Measurements from ENCODE around the gene YIPF1.
"Not testable (repeated sequence)": the region's sequence is repeated elsewhere in the genome, so short reads cannot be mapped to it uniquely, and the experiment has no call there.

YIPF1 gene

DNA sequence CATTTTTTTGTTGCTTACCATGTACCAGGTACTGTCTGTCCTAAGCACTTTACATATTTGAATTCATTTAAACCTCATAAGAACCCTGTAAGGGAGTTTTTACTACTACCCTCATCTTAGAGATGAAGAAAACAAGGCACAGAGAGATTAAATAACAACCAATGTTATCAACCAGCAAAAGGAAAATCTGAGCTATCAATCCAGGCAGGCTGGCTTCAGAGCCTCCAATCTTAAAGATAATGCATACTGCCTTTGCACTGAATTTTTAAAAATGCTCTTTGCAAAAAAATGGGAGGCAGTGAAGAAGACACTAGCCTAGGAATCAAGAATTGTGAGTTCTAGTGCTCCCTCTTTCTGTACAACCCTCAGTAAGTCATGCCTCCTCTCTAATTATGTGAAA, 70.2 kb downstream of the YIPF1 start:
- TF ChIP-seq, protein P1, sequence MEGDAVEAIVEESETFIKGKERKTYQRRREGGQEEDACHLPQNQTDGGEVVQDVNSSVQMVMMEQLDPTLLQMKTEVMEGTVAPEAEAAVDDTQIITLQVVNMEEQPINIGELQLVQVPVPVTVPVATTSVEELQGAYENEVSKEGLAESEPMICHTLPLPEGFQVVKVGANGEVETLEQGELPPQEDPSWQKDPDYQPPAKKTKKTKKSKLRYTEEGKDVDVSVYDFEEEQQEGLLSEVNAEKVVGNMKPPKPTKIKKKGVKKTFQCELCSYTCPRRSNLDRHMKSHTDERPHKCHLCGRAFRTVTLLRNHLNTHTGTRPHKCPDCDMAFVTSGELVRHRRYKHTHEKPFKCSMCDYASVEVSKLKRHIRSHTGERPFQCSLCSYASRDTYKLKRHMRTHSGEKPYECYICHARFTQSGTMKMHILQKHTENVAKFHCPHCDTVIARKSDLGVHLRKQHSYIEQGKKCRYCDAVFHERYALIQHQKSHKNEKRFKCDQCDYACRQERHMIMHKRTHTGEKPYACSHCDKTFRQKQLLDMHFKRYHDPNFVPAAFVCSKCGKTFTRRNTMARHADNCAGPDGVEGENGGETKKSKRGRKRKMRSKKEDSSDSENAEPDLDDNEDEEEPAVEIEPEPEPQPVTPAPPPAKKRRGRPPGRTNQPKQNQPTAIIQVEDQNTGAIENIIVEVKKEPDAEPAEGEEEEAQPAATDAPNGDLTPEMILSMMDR (IDR thresholded peaks at IDR 0.05; ENCODE audit: low read depth, low read length, missing control alignments) = no peak
- in situ Hi-C loops (cut with HindIII; ENCODE audit: low sequenced_read_pairs) = no loop called here
- no peak for DNase-seq (ENCODE audit: low read depth)
- no peak overlapping the region for H3K4me3 ChIP-seq (ENCODE audit: low read depth, low read length)

DNA sequence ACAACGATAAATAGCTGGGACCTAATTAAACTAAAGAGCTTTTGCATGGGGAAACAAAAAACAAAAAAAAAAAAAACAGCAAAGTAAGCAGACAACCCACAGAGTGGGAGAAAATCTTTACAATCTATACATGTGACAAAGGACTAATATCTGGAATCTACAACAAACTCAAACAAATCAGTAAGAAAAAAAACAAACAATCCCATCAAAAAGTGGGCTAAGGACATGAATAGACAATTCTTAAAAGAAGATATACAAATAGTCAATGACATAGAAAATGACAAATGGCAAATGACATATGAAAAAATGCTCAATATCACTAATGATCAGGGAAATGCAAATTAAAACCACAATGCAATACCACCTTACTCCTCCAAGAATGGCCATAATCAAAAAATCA, 73.0 kb downstream of the YIPF1 start:
- DNase-seq (ENCODE audit: low read depth); H3K4me3 ChIP-seq (ENCODE audit: low read depth, low read length); in situ Hi-C loops (cut with HindIII; ENCODE audit: low sequenced_read_pairs): not testable (repeated sequence)

DNA sequence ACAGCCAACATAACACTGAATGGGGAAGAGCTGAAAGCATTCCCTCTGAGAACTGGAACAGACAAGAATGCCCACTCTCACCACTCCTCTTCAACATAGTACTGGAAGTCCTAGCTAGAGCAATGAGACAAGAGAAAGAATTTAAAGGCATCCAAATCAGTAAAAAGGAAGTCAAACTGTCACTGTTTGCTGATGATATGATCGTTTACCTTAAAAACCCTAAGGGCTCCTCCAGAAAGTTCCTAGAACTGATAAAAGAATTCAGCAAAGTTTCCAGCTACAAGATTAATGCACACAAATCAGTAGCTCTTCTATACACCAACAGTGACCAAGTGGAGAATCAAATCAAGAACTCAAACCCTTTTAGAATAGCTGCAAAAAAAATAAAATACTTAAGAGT, 74.1 kb downstream of the YIPF1 start:
- DNase-seq (ENCODE audit: low read depth); in situ Hi-C loops (cut with HindIII; ENCODE audit: low sequenced_read_pairs); H3K4me3 ChIP-seq (ENCODE audit: low read depth, low read length): not testable (repeated sequence)

DNA sequence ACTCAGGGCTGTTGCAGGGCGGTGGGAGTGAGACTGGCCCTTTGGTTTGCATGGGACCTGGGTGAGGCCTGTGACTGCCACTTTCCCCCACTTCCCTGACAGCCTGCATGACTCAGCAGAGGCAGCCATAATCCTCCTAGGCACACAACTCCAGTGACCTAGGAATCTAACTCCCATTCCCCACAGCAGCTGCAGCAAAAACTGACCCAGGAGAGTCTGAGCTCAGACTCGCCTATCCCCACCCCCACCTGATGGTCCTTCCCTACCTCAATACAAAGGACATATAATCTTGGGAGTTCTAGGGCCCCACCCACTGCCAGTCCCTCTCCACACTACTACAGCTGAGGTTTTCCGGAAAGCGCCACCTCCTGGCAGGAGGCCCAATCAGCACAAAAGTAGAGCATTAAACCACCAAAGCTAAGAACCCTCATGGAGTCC, 78.2 kb downstream of the YIPF1 start:
- H3K4me3 ChIP-seq (ENCODE audit: low read depth, low read length) = no peak overlapping the region
- no peak for DNase-seq (ENCODE audit: low read depth)
- in situ Hi-C loops (cut with HindIII; ENCODE audit: low sequenced_read_pairs) = no loop called here
- TF ChIP-seq, protein P1 (IDR thresholded peaks at IDR 0.05; ENCODE audit: low read depth, low read length, missing control alignments) = peak; percentile 4

DNA sequence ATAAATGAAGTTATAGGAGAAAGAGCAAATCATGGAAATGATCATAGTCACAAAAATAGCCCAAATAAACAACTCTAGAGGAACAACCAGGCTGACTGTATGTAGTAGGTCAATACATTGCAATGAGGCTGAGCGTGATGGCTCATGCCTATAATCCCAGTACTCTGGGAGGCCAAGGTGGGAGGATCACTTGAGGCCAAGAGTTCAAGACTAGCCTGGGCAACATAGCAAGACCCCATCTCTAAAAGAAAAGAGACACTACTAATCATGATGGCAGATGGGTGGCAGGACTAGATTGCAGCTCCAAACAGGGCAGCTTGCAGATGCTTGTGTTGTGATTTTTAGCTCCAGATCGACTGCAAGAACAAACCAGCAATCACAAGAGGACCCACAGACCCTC, 79.1 kb downstream of the YIPF1 start:
- no peak for DNase-seq (ENCODE audit: low read depth)
- H3K4me3 ChIP-seq (ENCODE audit: low read depth, low read length) = no peak overlapping the region
- in situ Hi-C loops (cut with HindIII; ENCODE audit: low sequenced_read_pairs) = no loop called here
- TF ChIP-seq, protein P1 (IDR thresholded peaks at IDR 0.05; ENCODE audit: low read depth, low read length, missing control alignments) = no peak

DNA sequence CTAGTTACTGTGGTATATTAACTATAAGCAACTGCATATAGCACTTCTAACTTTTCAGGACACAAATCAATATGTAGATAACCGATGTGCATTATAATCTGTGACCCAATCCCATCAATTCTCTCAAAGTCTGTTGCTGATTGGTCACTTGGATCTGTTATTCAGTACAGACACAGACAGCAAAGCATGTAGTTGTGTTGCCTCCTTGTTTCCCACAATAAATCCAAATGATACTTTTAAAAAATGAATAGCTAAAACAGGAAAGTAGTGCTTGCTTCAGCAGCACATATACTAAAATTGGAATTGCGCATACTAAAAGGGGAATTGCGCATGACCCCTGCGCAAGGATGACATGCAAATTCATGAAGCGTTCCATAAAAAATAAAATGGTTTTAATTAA, 79.6 kb downstream of the YIPF1 start:
- H3K4me3 ChIP-seq (ENCODE audit: low read depth, low read length) = no peak overlapping the region
- in situ Hi-C loops (cut with HindIII; ENCODE audit: low sequenced_read_pairs) = no loop called here
- DNase-seq (ENCODE audit: low read depth) = no peak
- TF ChIP-seq, protein P1 (IDR thresholded peaks at IDR 0.05; ENCODE audit: low read depth, low read length, missing control alignments) = no peak

DNA sequence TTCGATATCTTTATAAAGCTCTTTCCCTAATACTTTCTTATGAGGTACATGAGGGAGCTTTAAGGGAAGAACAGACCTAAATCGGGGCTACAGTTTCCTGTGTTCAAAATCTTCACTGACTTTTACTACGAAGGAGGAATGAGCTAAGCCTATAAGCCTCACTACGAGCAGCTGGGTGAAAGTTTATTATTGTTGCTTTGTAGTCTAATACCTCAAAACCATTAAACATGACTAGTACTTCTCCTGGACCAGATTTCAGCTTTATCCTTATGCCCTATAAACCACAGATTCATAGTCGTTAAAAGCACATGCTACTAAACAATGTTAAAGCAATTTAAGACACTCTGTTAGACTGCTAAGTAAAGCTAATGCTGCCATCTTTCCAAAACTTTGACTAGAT, 81.7 kb downstream of the YIPF1 start:
- in situ Hi-C loops (cut with HindIII; ENCODE audit: low sequenced_read_pairs) = no loop called here
- TF ChIP-seq, protein P1 (IDR thresholded peaks at IDR 0.05; ENCODE audit: low read depth, low read length, missing control alignments) = no peak
- no peak overlapping the region for H3K4me3 ChIP-seq (ENCODE audit: low read depth, low read length)
- peak; percentile 54 for DNase-seq (ENCODE audit: low read depth)

Measured in astrocyte of the cerebellum (primary cell).